Measurements from ENCODE around the gene ZNF37A. TPM values are rescaled to one million over a fixed set of nuclear protein-coding genes. Genes with fewer than 3 reads are reported as not detected.

Gene ZNF37A
- total and polyA plus RNA-seq, 2 experiments from 2014 or later, result 9.8 to 15.2 TPM

DNA sequence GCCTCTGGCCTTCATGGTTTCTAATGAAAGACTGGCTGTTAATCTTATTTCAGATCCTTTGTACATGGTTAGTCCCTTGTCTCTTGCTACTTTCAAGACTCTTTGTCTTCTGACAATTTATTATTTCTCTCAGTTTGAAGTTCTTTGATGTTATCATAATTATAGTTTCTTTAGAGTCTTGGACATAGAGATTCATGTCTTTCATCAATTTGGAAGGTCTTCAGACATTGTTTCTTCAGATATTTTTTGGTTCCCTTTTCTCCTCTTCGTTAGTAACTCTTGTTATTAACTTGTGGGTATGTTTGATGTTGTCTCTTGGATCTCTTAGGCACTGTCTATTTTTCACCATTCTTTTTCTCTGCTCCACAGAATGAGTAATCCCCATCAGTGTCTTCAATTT, 8.7 kb downstream of the ZNF37A start:
- Histone ChIP-seq H3K4me3 (no peak overlapping the region), H3K36me3 (no peaks in the 10 kb centered on the region), H3K4me1 (ENCODE audit: low read depth) (no peaks in the 10 kb centered on the region), H3K9me3 (ENCODE audit: low read depth) (no peaks in the 10 kb centered on the region), H3K27ac (no peak overlapping the region), H3K27me3 (no peaks in the 10 kb centered on the region)
- TF ChIP-seq, protein P1, sequence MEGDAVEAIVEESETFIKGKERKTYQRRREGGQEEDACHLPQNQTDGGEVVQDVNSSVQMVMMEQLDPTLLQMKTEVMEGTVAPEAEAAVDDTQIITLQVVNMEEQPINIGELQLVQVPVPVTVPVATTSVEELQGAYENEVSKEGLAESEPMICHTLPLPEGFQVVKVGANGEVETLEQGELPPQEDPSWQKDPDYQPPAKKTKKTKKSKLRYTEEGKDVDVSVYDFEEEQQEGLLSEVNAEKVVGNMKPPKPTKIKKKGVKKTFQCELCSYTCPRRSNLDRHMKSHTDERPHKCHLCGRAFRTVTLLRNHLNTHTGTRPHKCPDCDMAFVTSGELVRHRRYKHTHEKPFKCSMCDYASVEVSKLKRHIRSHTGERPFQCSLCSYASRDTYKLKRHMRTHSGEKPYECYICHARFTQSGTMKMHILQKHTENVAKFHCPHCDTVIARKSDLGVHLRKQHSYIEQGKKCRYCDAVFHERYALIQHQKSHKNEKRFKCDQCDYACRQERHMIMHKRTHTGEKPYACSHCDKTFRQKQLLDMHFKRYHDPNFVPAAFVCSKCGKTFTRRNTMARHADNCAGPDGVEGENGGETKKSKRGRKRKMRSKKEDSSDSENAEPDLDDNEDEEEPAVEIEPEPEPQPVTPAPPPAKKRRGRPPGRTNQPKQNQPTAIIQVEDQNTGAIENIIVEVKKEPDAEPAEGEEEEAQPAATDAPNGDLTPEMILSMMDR (IDR thresholded peaks at IDR 0.05; ENCODE audit: low read depth, low read length), result no peak
- DNase-seq (ENCODE audit: low read depth in 1 of 2, low spot score in 1 of 2), result no peak

DNA sequence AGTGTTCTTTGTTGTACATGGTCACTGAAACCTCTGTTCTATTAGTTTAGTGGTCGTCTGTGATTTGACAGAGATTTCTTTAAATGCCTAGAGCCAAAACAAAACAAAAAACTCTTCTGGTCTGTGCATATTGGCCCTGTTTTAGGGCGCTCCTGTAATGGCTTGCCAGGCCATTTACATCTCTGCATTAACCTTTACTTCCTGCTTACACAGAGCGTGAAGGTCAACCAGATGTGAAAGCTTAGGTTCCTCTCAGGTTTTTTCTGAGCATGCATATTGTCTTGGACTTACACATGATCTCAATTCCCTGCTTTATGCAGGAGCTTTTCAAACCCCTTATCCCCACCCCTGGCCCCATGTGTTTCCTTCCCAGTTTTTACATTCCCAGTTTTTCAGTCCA, 9.6 kb downstream of the ZNF37A start:
- TF ChIP-seq, protein P1 (IDR thresholded peaks at IDR 0.05; ENCODE audit: low read depth, low read length), result no peak
- H3K27me3 ChIP-seq, result no peaks in the 10 kb centered on the region
- no peak overlapping the region for H3K4me3 ChIP-seq
- H3K27ac ChIP-seq, result no peak overlapping the region
- H3K36me3 ChIP-seq, result no peaks in the 10 kb centered on the region
- DNase-seq (ENCODE audit: low read depth in 1 of 2, low spot score in 1 of 2), result no peak
- no peaks in the 10 kb centered on the region for H3K9me3 ChIP-seq (ENCODE audit: low read depth)
- H3K4me1 ChIP-seq (ENCODE audit: low read depth), result no peaks in the 10 kb centered on the region

DNA sequence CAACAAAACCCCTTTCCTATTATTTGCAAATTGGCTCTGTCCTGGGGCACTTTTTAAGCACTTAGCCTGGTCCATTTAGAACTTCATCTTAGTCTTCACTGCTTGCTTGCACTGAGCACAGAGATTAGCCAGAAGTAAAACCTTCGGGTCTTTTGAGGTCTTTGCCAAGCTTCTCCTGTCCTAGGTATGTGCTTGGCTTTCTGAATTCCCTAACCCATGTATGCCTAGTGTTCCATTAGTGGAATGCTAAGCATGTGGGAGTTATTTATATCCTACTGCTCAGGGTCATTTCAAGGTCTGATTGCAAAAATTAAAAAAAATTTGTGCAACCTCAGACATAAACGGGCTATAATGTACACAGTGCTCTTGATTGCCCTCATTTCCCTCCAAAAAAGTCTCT, 18.0 kb downstream of the ZNF37A start:
- Histone ChIP-seq H3K9me3 (ENCODE audit: low read depth) (no peaks in the 10 kb centered on the region), H3K27me3 (no peaks in the 10 kb centered on the region), H3K4me1 (ENCODE audit: low read depth) (no peaks in the 10 kb centered on the region), H3K27ac (no peak overlapping the region), H3K4me3 (no peak overlapping the region), H3K36me3 (no peaks in the 10 kb centered on the region)
- TF ChIP-seq, protein P1 (IDR thresholded peaks at IDR 0.05; ENCODE audit: low read depth, low read length), result no peak
- peak in 1 of 2 donors; percentile 3 for DNase-seq (ENCODE audit: low read depth in 1 of 2, low spot score in 1 of 2)

GRCh38 chr10:38118072-38118807, 24.1 kb downstream of the ZNF37A start:
- Histone ChIP-seq H3K27ac (no peak overlapping the region), H3K9me3 (ENCODE audit: low read depth) (no peaks in the 10 kb centered on the region), H3K27me3 (no peaks in the 10 kb centered on the region), H3K36me3 (peaks cover 4% of the 10 kb centered on the region), H3K4me1 (ENCODE audit: low read depth) (no peaks in the 10 kb centered on the region), H3K4me3 (no peak overlapping the region)
- DNase-seq (ENCODE audit: low read depth in 1 of 2, low spot score in 1 of 2), result peak in 1 of 2 donors; percentile 12
- TF ChIP-seq, protein P1 (IDR thresholded peaks at IDR 0.05; ENCODE audit: low read depth, low read length), result no peak

DNA sequence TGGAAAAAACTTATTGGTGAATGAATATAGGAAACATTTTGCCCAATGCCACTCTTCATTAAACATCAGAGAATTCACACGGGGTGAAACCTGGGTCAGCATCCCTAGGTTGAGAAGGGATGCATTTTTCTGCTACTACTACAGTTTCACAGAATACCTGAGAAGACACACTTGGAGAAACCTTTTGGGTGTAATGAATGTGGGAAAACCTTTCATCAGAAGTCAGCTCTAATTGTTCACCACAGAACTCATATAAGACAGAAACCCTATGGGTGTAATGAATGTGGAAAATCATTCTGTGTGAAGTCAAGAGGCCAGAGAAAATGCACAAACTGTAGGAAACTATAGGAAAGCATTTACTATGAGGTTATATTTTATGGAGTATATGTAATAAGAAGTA, 24.9 kb downstream of the ZNF37A start:
- DNase-seq (ENCODE audit: low read depth in 1 of 2, low spot score in 1 of 2), result no peak
- Histone ChIP-seq H3K9me3 (ENCODE audit: low read depth) (no peaks in the 10 kb centered on the region), H3K36me3 (peaks cover 4% of the 10 kb centered on the region), H3K4me1 (ENCODE audit: low read depth) (no peaks in the 10 kb centered on the region), H3K27ac (no peak overlapping the region), H3K4me3 (no peak overlapping the region), H3K27me3 (no peaks in the 10 kb centered on the region)
- TF ChIP-seq, protein P1 (IDR thresholded peaks at IDR 0.05; ENCODE audit: low read depth, low read length), result no peak

Data from cardiac muscle cell (in vitro differentiated cells and primary cell).